ENCODE measurements around the gene FAM174C.

FAM174C gene

DNA sequence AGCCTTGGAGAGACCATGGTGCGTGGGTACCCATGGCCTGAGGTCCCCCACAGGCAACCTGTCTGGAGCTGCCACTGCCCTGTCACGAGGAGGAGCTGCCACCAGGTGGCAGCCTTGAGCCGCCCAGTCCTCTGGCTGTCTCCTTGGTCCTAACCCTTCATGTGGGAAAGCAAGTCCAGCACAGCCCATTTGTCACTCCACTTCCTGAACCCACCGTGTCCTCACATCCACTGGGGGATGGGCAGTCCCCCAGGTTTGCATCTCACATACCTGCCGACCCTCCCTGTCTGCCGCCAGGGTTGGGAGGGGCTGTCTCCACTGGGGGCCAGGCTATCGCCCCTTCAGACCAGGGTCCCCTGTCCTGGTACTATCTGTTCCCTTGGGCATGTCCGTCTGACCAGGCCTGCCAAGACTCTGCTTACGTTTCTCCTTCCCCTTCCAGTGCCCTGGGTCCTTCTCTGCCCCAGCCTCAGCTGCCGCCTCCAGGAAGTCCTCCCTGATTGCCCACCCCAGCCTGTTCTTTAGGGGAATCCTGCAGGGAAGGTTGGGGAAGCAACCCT is 4.5 kb downstream of the FAM174C start:
- in situ Hi-C loops (cut with MboI; ENCODE audit: low sequenced_read_pairs, unreplicated experiment), result no loop called here
- TF ChIP-seq, protein P1, sequence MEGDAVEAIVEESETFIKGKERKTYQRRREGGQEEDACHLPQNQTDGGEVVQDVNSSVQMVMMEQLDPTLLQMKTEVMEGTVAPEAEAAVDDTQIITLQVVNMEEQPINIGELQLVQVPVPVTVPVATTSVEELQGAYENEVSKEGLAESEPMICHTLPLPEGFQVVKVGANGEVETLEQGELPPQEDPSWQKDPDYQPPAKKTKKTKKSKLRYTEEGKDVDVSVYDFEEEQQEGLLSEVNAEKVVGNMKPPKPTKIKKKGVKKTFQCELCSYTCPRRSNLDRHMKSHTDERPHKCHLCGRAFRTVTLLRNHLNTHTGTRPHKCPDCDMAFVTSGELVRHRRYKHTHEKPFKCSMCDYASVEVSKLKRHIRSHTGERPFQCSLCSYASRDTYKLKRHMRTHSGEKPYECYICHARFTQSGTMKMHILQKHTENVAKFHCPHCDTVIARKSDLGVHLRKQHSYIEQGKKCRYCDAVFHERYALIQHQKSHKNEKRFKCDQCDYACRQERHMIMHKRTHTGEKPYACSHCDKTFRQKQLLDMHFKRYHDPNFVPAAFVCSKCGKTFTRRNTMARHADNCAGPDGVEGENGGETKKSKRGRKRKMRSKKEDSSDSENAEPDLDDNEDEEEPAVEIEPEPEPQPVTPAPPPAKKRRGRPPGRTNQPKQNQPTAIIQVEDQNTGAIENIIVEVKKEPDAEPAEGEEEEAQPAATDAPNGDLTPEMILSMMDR (IDR thresholded peaks at IDR 0.05; ENCODE audit: borderline replicate concordance, control extremely low read depth, extremely low read depth, insufficient read depth, missing control alignments), result peak; percentile 98
- DNase-seq (ENCODE audit: low spot score), result peak; percentile 92

DNA sequence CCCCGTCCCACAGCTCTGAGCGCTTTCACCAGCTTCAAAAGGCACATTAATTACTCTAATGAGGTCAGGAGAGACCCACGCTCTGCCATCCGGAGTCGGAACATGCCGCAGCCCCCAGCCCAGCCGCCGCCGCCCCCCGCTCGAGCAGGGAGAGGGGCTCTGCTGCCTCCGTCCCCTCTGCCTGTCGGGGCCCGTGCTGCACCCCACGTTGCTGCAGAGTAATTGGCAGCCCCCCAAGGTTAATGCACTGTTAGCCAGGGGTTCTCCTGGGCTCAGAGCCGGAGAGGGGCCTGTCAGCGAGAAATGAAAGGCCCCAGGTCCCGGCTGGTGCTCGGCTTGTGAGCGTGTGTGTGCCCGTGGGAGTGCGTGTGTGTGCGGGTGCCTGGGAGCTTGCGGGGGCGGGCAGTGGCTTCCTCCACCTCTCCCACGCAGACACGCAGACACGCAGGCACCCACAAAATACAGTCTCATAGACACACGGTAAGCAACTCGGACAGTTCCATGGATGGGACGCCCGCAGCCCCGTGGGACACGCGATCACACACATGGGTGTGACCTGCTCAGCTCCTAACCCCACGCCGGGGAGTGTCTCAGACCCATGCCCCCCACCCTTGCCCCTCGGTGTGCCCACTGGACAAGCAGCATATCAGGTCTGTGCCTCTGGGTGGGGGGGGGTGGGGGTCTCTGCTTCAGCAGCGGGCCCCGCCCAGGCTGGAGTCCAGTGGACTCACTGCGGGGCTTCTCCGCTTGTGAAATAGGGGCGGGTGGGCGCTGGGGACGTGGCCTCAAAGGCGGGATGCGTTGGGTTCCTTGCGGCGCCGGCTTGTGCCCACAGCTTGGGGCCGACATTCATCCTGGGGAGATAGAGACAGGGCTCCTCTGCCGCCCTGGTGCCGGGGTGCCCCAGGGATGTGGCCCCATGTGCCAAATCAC is 5.6 kb downstream of the FAM174C start:
- in situ Hi-C loops (cut with MboI; ENCODE audit: low sequenced_read_pairs, unreplicated experiment), result no loop called here
- DNase-seq (ENCODE audit: low spot score), result no peak
- TF ChIP-seq, protein P1 (IDR thresholded peaks at IDR 0.05; ENCODE audit: borderline replicate concordance, control extremely low read depth, extremely low read depth, insufficient read depth, missing control alignments), result no peak

- no peak for DNase-seq (ENCODE audit: low spot score)
- in situ Hi-C loops (cut with MboI; ENCODE audit: low sequenced_read_pairs, unreplicated experiment), result no loop called here
- TF ChIP-seq, protein P1 (IDR thresholded peaks at IDR 0.05; ENCODE audit: borderline replicate concordance, control extremely low read depth, extremely low read depth, insufficient read depth, missing control alignments), result no peak
These were observed 6.4 kb downstream of the FAM174C start for GRCh38 chr19:1281569-1282287.

DNA sequence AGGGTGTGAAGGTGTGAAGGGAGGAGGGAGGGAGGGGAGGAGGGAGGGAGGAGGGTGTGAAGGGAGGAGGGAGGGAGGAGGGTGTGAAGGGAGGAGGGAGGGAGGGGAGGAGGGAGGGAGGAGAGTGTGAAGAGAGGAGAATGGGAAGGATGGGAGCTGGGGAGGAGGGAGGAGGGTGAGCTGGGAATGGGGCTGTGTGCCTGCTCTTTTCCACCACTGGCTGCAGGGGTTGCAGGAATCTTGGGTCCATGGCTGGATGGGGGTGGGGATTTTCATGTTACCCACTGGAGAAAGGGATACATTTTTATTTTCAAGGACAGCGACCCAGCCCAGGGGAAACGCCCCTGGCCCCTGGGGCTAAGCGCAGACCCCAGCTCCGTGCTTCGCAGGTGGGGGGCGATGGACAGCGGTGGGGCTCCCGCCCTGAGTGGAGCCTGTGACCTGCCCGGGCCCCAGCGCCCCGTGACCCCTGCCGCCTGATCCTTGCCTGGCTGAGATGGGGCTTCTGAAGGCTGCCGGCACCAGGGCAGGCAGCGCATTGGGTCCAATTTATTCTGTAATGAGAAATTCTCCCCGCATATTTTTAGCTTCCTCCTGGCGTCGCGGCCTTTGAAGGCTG is 7.4 kb downstream of the FAM174C start:
- DNase-seq (ENCODE audit: low spot score), result no peak
- in situ Hi-C loops (cut with MboI; ENCODE audit: low sequenced_read_pairs, unreplicated experiment), result no loop called here
- TF ChIP-seq, protein P1 (IDR thresholded peaks at IDR 0.05; ENCODE audit: borderline replicate concordance, control extremely low read depth, extremely low read depth, insufficient read depth, missing control alignments), result no peak

DNA sequence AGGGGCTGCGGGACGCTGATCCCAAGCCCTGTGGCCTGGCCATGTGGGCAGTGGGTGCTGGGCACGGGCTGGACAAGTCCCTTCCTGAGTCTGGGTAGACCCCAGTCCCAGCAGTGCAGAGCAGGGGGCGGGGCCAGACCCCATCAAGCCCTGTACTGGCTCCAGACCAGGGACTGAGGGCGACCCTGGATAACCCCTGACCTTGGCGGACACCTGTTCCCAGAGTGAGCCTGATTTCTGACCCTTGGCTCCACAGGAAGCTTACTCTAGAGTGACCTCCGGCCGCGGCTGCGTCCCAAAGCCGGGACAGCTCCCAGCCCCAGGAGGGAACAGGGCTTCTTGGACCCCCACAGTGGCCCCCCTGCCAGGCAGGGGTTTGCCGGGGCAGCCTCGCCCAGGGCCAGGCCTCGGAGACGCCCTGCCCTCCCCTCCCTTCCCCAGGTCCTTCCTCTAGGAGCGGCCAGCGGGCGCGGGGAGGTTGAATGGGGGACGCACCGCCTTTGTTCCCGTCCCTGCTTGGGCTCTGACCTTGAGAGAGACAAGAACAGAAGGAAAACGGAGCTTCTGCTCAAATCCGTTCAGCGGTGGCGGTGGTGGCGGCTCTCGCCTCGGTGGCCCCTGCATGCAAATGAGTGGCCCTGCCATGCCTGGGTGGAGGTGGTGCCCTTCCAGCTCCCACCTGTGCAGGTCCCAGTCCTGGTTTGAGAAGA is 8.0 kb downstream of the FAM174C start:
- in situ Hi-C loops (cut with MboI; ENCODE audit: low sequenced_read_pairs, unreplicated experiment), result no loop called here
- DNase-seq (ENCODE audit: low spot score), result no peak
- TF ChIP-seq, protein P1 (IDR thresholded peaks at IDR 0.05; ENCODE audit: borderline replicate concordance, control extremely low read depth, extremely low read depth, insufficient read depth, missing control alignments), result no peak

DNA sequence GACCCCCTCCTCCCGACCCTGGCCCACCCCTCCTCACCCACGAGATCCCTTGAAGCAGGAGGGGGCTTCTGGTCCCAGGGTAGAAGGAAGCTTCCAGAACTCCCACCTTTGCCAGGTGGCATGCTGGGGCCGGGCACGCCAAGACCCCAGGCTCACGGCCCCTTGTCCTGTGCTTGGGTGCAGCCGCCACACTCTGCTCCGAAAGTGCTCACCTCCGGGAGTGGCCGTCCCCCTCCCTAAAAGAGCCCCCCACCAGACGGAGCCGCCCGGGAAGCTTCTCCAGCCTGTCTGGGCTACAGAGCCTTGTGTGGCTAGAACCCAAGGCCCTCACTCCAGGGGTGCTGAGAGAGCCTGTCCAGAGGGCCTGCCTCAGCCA is 8.6 kb downstream of the FAM174C start:
- TF ChIP-seq, protein P1 (IDR thresholded peaks at IDR 0.05; ENCODE audit: borderline replicate concordance, control extremely low read depth, extremely low read depth, insufficient read depth, missing control alignments), result no peak
- in situ Hi-C loops (cut with MboI; ENCODE audit: low sequenced_read_pairs, unreplicated experiment), result no loop called here
- no peak for DNase-seq (ENCODE audit: low spot score)
